Activated T-helper 2 cell treated with anti-CD3 and anti-CD28 coated beads, Interferon-gamma antibody, Interleukin-2, Interleukin-4, amounts not matched to agents 10 μg/mL and 5 μg/mL and 100 μg/mL, durations not matched to agents 14 hours and 24 hours and 36 hours (primary cell): ENCODE measurements around the gene CIDEB. TPM values are rescaled to one million over a fixed set of nuclear protein-coding genes. Genes with fewer than 3 reads are reported as not detected.

Experiments used
- DNase-seq: peaks from one replicate; pipeline ENCODE4 v3.0.0; 2021; ENCODE audit warnings: low spot score
- H3K27ac Mint-ChIP-seq: one replicate; pipeline ENCODE4 v1.8.0; 2021; ENCODE audit warnings: mixed read lengths
- H3K27me3 Mint-ChIP-seq: one replicate; pipeline ENCODE4 v1.8.0; 2021; ENCODE audit warnings: low read depth, mixed read lengths
- H3K36me3 Mint-ChIP-seq: one replicate; pipeline ENCODE4 v1.8.0; 2021; ENCODE audit warnings: low read depth, mixed read lengths
- H3K4me1 Mint-ChIP-seq: one replicate; pipeline ENCODE4 v1.8.0; 2021; ENCODE audit warnings: low read depth, mixed read lengths
- H3K4me3 Mint-ChIP-seq: one replicate; pipeline ENCODE4 v1.8.0; 2021; ENCODE audit warnings: low read depth, mild to moderate bottlenecking, moderate library complexity, mixed read lengths
- H3K9me3 Mint-ChIP-seq: one replicate; pipeline ENCODE4 v1.8.0; 2021; ENCODE audit warnings: mixed read lengths
- intact Hi-C: fragments of 100-400 bp; cut with micrococcal nuclease; formaldehyde crosslinking; loops from one replicate; pipeline ENCODE4 v1.15.1; 2023
- total RNA-seq: library from RNA; stranded (reverse); gene quantifications from 2 replicates; pipeline ENCODE4 v1.2.3, GENCODE V29; 2022

The CIDEB gene
- total RNA-seq, 1 donor from 2014 or later: 19.6 TPM

DNA sequence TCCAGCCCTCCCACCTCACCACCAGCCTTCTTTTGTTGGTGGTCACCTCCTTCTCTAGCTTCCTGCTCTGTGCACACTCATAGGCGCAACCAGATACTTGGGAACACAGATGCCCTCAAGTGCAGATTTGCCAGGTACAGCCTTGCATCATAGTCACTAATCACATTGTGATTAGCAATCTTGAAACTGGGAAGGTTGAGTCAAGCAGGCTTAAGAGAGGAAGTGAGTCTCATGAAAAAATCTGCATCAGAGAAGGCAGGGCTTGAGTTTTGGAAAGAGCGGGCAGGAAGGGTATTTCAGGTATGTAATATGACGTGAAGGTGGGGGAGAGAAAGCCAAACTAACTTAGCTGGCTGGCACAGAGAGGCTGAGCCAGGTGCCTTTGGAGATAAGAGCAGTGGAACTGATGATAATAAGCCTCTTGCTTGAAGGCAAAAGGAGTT lies 33.7 kb downstream of the CIDEB start:
- no peaks in the 10 kb centered on the region for H3K9me3 Mint-ChIP-seq
- H3K27ac Mint-ChIP-seq: peak overlapping the region; percentile 74
- peaks cover 2% of the 10 kb centered on the region for H3K27me3 Mint-ChIP-seq
- H3K36me3 Mint-ChIP-seq: peaks cover 3% of the 10 kb centered on the region
- peaks cover 43% of the 10 kb centered on the region for H3K4me1 Mint-ChIP-seq
- H3K4me3 Mint-ChIP-seq: peak overlapping the region; percentile 0
- DNase-seq: peak; percentile 31
- intact Hi-C loops: loop anchor here (1.0 kb wide), 3 partner anchors 15 to 27 kb away; no protein-coding TSS in a partner anchor

DNA sequence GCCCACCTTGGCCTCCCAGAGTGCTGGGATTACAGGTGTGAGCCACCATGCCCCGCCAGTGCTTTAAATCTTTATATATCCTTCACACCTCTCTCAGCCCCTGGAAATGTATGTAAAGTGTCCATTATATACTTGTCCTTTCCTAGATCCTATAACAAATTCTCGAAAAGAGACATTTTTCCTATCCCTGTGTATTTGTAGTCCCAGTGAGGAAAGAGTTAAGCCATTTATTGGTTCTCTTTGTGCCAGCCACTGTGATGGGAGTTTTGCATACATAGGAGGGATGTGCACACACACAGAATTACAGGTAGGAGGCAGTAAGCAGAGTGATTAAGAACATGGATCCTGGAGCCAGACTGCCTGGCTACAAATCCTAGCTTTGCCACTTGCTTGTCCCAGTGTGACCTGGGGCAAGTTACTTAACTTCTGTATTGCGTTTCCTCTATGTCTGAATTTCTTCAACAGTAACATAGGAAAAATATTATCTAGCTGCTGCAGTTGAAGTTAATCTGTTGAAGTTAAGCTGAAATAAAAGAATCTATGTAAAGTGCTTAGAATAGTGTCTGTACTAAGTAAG lies 34.3 kb downstream of the CIDEB start:
- DNase-seq: no peak
- Mint-ChIP-seq H3K27ac (peak overlapping the region; percentile 74), H3K27me3 (no peaks in the 10 kb centered on the region), H3K4me3 (peak overlapping the region; percentile 13), H3K4me1 (peaks cover 37% of the 10 kb centered on the region), H3K36me3 (peaks cover 7% of the 10 kb centered on the region), H3K9me3 (no peaks in the 10 kb centered on the region)
- intact Hi-C loops: no loop called here

DNA sequence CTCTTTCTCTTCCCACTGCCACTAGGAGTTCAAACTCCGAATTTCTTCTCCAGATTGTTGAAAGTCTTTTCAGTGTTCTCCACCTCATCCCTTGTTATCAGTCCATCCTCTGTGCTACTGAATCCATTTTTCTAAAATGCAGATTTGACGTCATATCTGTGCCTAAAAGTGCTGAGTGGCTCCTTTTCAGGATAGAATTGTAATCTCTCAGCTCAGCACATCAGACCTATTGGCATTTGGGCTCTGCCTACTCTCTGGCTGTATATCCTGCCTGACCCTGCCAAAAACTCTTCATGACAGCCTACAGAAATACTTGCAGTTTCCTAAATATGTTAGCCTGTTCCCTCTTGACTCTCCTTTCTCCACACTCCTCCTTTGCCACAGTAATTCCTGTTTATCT lies 35.3 kb downstream of the CIDEB start:
- Mint-ChIP-seq H3K9me3 (no peaks in the 10 kb centered on the region), H3K4me1 (peaks cover 30% of the 10 kb centered on the region), H3K27me3 (no peaks in the 10 kb centered on the region), H3K27ac (peak overlapping the region; percentile 74), H3K36me3 (peaks cover 11% of the 10 kb centered on the region), H3K4me3 (peak overlapping the region; percentile 72)
- DNase-seq: no peak
- intact Hi-C loops: no loop called here

DNA sequence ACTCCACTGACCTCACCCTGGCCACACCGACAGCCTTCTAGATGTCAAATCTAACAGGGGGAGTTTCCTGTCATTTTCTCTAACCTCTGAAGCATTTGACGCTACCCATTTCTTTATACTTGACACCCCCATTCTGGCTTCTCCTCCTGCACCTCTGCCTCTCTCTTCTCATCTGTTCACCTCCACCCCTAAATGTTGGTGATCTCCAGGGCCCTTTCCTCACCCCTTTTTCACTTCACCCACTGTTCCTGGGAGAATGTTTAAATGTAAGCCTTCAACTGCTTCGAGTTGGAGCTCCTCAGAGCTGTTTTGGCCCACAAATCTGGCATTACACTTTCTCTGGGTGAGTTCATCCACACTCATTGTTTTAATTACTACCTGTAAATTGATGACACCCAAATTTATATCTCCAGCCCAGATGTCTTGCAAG lies 35.9 kb downstream of the CIDEB start:
- Mint-ChIP-seq H3K4me3 (peak overlapping the region; percentile 72), H3K27me3 (no peaks in the 10 kb centered on the region), H3K27ac (peak overlapping the region; percentile 74)

DNA sequence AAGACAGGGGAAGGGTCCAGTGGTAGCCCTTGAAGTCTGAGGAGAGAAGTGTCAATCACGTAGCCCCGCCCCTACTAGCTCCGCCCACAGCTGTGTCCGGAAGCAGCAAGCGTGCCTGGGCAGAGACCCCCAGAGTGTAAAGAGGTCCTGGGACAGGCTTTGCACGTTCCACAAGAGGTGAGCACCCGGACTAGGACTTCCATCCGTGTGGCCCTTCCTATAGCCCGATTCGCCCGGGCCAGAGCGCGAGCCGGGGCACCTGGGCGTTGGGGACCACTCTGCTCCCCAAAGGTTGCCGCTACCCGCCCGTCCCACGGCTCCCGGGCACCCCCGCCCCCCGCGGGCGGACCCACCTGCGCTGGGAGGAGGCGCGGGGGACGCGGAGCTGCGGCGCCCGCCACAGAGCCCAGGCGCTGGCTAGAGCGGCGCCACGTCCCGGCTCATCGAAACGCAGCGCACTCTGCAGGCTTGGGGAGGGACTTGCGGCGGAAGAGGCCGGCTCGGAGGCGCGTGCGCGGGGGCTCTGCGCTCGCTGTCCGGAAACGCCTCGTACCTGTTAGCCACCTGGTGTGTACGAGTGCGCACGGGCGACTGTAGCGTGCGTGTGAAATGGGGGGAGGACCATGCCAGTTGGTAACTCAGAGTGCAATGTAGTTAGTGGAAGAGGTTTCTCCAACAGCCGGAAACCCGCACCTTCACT lies 36.5 kb downstream of the CIDEB start, which contains the start of gene RABGGTA:
TSS of gene RABGGTA (minus strand) at position 464 of the 700 bp plus-strand sequence. CDS start 482 bp downstream, outside the sequence.
- no peaks in the 10 kb centered on the region for H3K9me3 Mint-ChIP-seq
- H3K27me3 Mint-ChIP-seq: no peaks in the 10 kb centered on the region

More for the DNA sequence above, 35.9 kb downstream of the CIDEB start:
- intact Hi-C loops: loop anchor here (1.0 kb wide), 4 partner anchors 27 to 59 kb away; partner anchors contain the start of genes CHMP4A, DHRS1, GMPR2 and NEDD8
- no peaks in the 10 kb centered on the region for H3K9me3 Mint-ChIP-seq
- peaks cover 16% of the 10 kb centered on the region for H3K36me3 Mint-ChIP-seq
- peaks cover 30% of the 10 kb centered on the region for H3K4me1 Mint-ChIP-seq
- no peak for DNase-seq

DNA sequence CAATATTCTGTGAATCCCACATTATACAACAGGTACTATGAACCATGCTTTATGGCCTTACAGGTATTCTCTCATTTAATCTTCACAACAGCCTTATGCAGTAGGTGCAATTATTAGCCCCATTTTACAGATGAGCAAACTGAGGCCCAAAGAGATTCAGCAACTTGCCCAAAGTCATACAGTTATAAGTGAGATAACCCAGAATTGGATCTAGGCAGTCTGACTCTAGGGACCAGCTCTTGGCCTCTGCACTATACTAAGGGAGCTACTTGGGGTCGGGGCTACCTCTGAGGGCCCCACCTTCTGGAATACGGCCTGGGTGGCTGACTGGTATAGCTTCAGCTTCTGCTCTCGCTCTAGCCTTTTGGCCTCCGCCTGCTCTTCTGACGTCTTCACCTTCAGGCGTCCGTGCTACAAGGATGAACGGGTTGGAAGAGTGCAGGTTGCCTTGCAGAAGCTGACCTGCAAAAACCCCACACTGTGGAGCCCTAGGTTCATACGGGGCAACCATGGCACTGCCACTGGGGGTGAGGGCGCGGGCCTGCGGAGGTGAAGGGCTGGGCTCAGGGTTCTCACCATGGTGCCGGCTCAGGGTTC lies 37.1 kb downstream of the CIDEB start:
- Mint-ChIP-seq H3K9me3 (no peaks in the 10 kb centered on the region), H3K36me3 (peaks cover 24% of the 10 kb centered on the region), H3K27ac (peak overlapping the region; percentile 89), H3K27me3 (no peaks in the 10 kb centered on the region), H3K4me1 (peaks cover 30% of the 10 kb centered on the region), H3K4me3 (peak overlapping the region; percentile 86)
- intact Hi-C loops: loop anchor here (1.0 kb wide), 4 partner anchors 28 to 57 kb away; partner anchors contain the start of genes CHMP4A, DHRS1, GMPR2 and NEDD8
- DNase-seq: no peak

More for the DNA sequence above, 36.5 kb downstream of the CIDEB start, which contains the start of gene RABGGTA:
- peak; percentile 87 for DNase-seq
- peaks cover 30% of the 10 kb centered on the region for H3K4me1 Mint-ChIP-seq
- H3K27ac Mint-ChIP-seq: peak within 1 kb of the TSS; percentile 89
- intact Hi-C loops: loop anchor here (1.0 kb wide), 4 partner anchors 28 to 58 kb away; partner anchors contain the start of genes CHMP4A, DHRS1, GMPR2 and NEDD8
- H3K36me3 Mint-ChIP-seq: peaks cover 22% of the 10 kb centered on the region
- peak within 1 kb of the TSS; percentile 86 for H3K4me3 Mint-ChIP-seq

DNA sequence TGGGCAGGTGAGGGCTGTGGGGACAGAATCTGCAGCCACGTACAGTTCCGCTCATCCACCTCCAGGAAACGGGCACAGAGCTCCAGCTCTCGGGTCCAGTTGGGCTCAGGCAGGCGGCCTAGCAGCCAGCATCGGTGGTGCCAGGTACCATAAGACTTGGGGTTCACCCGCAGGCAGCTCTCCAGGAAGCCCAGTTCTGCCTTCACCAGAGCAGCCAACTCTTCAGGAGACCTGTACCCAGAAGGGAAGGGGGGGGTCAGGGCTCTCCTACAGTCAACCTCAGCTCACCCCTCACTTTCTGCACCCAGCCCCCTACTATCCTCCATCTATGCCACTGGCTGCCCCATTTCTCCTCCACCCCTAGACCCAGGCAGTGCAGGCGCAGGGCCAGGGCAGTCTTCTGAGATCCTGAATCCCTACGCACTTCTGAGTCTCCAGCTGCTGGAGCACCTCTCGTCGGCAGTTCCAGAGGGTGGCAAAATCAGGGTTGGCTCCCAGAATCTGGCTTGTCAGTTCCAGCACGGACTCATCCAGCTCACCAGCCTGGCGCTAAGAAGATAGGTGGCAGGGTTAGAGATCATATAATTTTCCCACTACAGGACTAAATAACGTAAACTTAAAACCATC lies 37.8 kb downstream of the CIDEB start:
- H3K27ac Mint-ChIP-seq: no peak overlapping the region
- H3K4me1 Mint-ChIP-seq: peaks cover 30% of the 10 kb centered on the region
- H3K36me3 Mint-ChIP-seq: peaks cover 24% of the 10 kb centered on the region
- intact Hi-C loops: no loop called here
- DNase-seq: no peak
- H3K4me3 Mint-ChIP-seq: peak overlapping the region; percentile 43
- no peaks in the 10 kb centered on the region for H3K27me3 Mint-ChIP-seq
- H3K9me3 Mint-ChIP-seq: no peaks in the 10 kb centered on the region

DNA sequence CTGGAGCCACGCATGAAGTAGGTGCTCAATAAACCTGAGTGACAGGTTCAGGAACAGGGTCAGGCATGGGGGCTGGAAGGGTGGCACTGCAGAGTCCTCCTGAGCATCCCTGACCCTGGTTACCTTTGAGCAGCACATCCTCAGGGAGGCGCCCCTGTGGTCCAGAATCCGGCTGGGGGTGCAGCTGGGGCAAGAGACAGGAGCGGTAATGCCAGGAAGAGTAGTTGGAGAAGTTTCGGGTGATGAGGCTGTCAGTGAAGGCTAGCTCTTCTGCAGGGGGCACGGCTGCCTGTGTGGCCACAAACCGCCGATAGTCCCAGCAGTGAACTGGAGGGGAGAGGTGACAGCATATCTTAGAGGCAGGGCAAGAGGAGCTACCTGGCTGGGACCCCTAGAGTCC lies 38.4 kb downstream of the CIDEB start:
- Mint-ChIP-seq H3K9me3 (no peaks in the 10 kb centered on the region), H3K27ac (no peak overlapping the region), H3K27me3 (no peaks in the 10 kb centered on the region), H3K36me3 (peaks cover 28% of the 10 kb centered on the region), H3K4me3 (no peak overlapping the region), H3K4me1 (peaks cover 30% of the 10 kb centered on the region)
- intact Hi-C loops: no loop called here
- no peak for DNase-seq

DNA sequence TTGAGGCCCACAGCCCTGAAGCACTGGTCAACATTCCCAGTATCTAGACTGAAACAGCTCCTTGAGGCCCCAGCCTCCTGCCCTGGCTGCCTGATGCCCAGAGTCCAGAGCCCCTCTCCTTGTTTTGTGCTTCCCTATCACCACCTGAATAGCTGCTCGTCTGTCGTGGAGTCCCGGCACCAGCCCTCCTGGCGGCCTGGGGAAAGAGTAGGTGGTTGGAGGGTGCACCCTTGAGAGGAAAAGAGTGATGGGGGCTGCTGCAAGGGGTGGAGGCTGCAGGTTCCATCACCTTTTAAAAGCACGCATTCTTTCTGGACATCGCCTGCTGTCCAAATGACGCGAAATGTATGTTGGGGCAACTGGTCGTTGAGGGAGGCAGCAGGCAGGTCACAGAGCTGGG lies 39.6 kb downstream of the CIDEB start:
- Mint-ChIP-seq H3K36me3 (peaks cover 28% of the 10 kb centered on the region), H3K4me1 (peaks cover 19% of the 10 kb centered on the region), H3K27ac (no peak overlapping the region), H3K4me3 (no peak overlapping the region), H3K27me3 (no peaks in the 10 kb centered on the region), H3K9me3 (no peaks in the 10 kb centered on the region)
- intact Hi-C loops: no loop called here
- DNase-seq: no peak

DNA sequence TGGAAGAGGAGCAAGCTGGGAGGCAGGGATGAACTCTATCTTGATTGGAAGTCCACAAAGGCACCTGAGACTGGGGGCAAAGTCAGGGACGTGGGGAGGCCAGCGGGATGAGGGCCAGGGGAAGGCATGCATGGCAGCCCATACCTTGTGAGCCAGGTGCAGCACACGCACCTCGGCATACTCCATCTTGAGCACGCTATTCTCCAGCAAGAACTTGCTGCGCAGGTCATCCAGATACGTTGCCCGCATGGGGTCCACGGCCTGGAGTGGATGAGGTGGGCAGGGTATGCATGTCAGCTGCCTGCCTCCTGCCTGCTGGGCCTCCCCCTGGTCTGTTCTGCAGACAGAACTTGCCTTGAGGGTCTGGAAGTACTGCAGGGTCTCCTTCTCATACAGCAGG lies 40.3 kb downstream of the CIDEB start:
- intact Hi-C loops: no loop called here
- no peaks in the 10 kb centered on the region for H3K9me3 Mint-ChIP-seq
- no peak for DNase-seq
- H3K27ac Mint-ChIP-seq: no peak overlapping the region
- H3K27me3 Mint-ChIP-seq: no peaks in the 10 kb centered on the region
- peaks cover 28% of the 10 kb centered on the region for H3K36me3 Mint-ChIP-seq
- H3K4me1 Mint-ChIP-seq: peaks cover 14% of the 10 kb centered on the region
- H3K4me3 Mint-ChIP-seq: no peak overlapping the region

DNA sequence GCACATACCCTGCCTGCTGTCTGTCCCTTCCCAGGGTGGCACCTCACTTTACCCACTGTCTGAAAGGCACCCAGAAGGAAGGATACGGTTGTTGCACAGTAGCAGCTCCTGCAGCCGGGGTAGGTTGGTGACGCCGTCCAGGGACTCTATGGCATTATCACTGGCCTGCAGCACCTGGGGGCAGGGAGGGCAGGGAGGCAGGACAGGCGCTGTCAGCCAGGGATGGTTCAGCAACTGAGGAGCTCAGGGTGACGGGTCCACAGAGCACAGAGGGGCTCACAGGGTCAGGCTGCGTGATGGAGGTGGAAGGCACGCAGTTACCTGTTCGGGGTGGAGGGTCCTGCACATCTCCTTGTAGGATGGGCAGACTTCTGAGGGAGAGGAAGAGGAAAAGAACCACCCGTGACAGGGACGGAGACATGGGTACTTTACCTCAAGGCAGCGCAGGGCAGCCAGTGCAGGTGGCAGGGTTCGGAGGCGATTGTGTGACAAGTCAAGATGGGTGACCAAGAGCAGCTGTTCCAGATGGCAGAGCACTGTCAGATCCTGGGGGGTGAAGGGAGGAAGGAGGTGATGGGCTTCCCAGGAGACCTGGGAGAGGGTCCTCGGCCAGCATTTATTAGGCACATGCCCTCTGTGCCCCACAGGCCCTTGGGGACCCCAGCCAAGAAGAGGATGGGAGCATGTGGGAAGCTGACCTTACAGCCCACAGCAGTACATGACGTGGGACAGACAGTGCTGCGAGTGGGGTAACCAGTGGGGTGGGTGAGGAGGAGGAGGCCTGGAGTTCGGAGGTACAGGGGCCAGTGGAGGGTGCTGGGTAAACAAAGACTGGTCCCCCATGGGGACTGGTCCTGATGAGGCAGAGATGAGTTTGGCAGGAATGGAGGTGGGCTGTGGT lies 41.2 kb downstream of the CIDEB start:
- DNase-seq: no peak
- Mint-ChIP-seq H3K4me1 (peaks cover 6% of the 10 kb centered on the region), H3K27me3 (no peaks in the 10 kb centered on the region), H3K36me3 (peaks cover 28% of the 10 kb centered on the region), H3K4me3 (no peak overlapping the region), H3K27ac (no peak overlapping the region), H3K9me3 (no peaks in the 10 kb centered on the region)
- intact Hi-C loops: no loop called here

DNA sequence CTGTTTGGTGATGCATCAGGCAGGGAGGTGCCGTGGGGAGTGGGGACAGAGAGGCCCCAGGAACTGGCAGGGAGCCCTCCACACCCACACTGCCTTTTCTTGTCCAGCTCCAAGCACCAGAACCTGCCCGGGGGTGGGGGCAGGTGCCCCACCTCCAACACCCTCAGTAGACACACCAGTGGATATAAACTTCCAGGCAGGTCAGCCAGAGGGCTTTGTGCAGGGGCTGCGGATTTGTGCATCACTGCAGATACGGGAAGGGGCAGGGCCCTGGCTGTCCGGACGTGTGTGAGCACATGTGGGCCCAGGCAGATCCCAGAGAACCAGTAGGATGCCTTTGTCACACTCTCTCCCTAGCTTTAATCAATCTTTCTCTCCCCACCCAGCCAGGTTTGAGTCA lies 43.5 kb downstream of the CIDEB start:
- intact Hi-C loops: no loop called here
- no peaks in the 10 kb centered on the region for H3K4me1 Mint-ChIP-seq
- H3K27me3 Mint-ChIP-seq: no peaks in the 10 kb centered on the region
- H3K27ac Mint-ChIP-seq: no peak overlapping the region
- DNase-seq: no peak
- H3K9me3 Mint-ChIP-seq: no peaks in the 10 kb centered on the region
- no peak overlapping the region for H3K4me3 Mint-ChIP-seq
- H3K36me3 Mint-ChIP-seq: peaks cover 27% of the 10 kb centered on the region
